Muscle of arm (tissue), 12 donors: Measurements from ENCODE around the gene DPYSL4. TPM values are rescaled to one million over a fixed set of nuclear protein-coding genes. Genes with fewer than 3 reads are reported as not detected.

Experiments used
- DNase-seq: peaks from one replicate; pipeline ENCODE4 v3.0.0-alpha.2; 2013
- polyA plus RNA-seq, 12 donors: library from polyadenylated mRNA; unstranded; fragments of 120-200 nt; gene quantifications; one replicate each; pipeline ENCODE4 v1.2.1, GENCODE V29; 2013; ENCODE audit not compliant: insufficient read length in 12 of 12

Gene DPYSL4
- polyA plus RNA-seq, 12 donors = 1.8 to 5.3 (median 2.8) TPM; not detected in 2

- DNase-seq = no peak
Observed at GRCh38 chr10:132175907-132176581, 10.7 kb upstream of the DPYSL4 start.

GRCh38 chr10:132176623-132177500, 9.9 kb upstream of the DPYSL4 start:
- DNase-seq = no peak

- no peak for DNase-seq
Observed at GRCh38 chr10:132178046-132178445, 8.7 kb upstream of the DPYSL4 start.

GRCh38 chr10:132178672-132179545, 7.8 kb upstream of the DPYSL4 start:
- DNase-seq = no peak

- DNase-seq = no peak
Observed at GRCh38 chr10:132179551-132180392, 7.0 kb upstream of the DPYSL4 start.

GRCh38 chr10:132180736-132181135, 6.0 kb upstream of the DPYSL4 start:
- no peak for DNase-seq

- no peak for DNase-seq
Observed at GRCh38 chr10:132181691-132182425, 4.9 kb upstream of the DPYSL4 start.

GRCh38 chr10:132182591-132182990, 4.2 kb upstream of the DPYSL4 start:
- no peak for DNase-seq

- DNase-seq = no peak
Observed at GRCh38 chr10:132183046-132183445, 3.7 kb upstream of the DPYSL4 start.

- no peak for DNase-seq
Observed at GRCh38 chr10:132184816-132185593, 1.7 kb upstream of the DPYSL4 start.

GRCh38 chr10:132185601-132186487, 904 bp upstream of the DPYSL4 start:
- peak; percentile 23 for DNase-seq

- DNase-seq = no peak
Observed at GRCh38 chr10:132187430-132188138, 836 bp downstream of the DPYSL4 start.

GRCh38 chr10:132188331-132188730, 1.6 kb downstream of the DPYSL4 start:
- no peak for DNase-seq

GRCh38 chr10:132189016-132189415, 2.3 kb downstream of the DPYSL4 start:
- DNase-seq = no peak

- no peak for DNase-seq
Observed at GRCh38 chr10:132189810-132190422, 3.2 kb downstream of the DPYSL4 start.

- no peak for DNase-seq
Observed at GRCh38 chr10:132192076-132192975, 5.6 kb downstream of the DPYSL4 start.
